Vagina (tissue), 2 donors: ENCODE results near the gene CBX4.

Source experiments
- CTCF ChIP-seq, 3 experiments: fragments of 450-650 bp in 2 of 3; fragments of 200-600 bp in 1 of 3; sonication (generic) in 1 of 3; IDR thresholded peaks; one replicate each; pipeline ENCODE4 v1.5.1; 2017 to 2019; ENCODE audit warnings: antibody characterized with exemption in 3 of 3, mild to moderate bottlenecking in 2 of 3, moderate library complexity in 2 of 3
- POLR2A ChIP-seq, 2 donors: fragments of 450-650 bp; IDR thresholded peaks; one replicate each; pipeline ENCODE4 v1.6.1; 2017; ENCODE audit warnings: antibody characterized with exemption in 2 of 2, mild to moderate bottlenecking in 2 of 2, moderate library complexity in 2 of 2
- POLR2AphosphoS5 ChIP-seq, 2 donors: sonication (generic); formaldehyde crosslinking; IDR thresholded peaks; one replicate each; pipeline ENCODE4 v1.9.0; 2017; ENCODE audit warnings: antibody characterized with exemption in 2 of 2, mild to moderate bottlenecking in 2 of 2, low read depth in 1 of 2; ENCODE audit not compliant: insufficient read depth in 1 of 2

- TF ChIP-seq CTCF (IDR thresholded peaks at IDR 0.05) (no peak), POLR2A (IDR thresholded peaks at IDR 0.05) (no peak), POLR2AphosphoS5 (IDR thresholded peaks at IDR 0.05; ENCODE audit: insufficient read depth in 1 of 2, low read depth in 1 of 2) (no peak)
Observed at GRCh38 chr17:79785900-79786810, 53.1 kb downstream of the CBX4 start.
